Measurements from ENCODE around the gene MMP11.
"Not testable (repeated sequence)": the region's sequence is repeated elsewhere in the genome, so short reads cannot be mapped to it uniquely, and the experiment has no call there.

Gene MMP11, protein sequence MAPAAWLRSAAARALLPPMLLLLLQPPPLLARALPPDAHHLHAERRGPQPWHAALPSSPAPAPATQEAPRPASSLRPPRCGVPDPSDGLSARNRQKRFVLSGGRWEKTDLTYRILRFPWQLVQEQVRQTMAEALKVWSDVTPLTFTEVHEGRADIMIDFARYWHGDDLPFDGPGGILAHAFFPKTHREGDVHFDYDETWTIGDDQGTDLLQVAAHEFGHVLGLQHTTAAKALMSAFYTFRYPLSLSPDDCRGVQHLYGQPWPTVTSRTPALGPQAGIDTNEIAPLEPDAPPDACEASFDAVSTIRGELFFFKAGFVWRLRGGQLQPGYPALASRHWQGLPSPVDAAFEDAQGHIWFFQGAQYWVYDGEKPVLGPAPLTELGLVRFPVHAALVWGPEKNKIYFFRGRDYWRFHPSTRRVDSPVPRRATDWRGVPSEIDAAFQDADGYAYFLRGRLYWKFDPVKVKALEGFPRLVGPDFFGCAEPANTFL

DNA sequence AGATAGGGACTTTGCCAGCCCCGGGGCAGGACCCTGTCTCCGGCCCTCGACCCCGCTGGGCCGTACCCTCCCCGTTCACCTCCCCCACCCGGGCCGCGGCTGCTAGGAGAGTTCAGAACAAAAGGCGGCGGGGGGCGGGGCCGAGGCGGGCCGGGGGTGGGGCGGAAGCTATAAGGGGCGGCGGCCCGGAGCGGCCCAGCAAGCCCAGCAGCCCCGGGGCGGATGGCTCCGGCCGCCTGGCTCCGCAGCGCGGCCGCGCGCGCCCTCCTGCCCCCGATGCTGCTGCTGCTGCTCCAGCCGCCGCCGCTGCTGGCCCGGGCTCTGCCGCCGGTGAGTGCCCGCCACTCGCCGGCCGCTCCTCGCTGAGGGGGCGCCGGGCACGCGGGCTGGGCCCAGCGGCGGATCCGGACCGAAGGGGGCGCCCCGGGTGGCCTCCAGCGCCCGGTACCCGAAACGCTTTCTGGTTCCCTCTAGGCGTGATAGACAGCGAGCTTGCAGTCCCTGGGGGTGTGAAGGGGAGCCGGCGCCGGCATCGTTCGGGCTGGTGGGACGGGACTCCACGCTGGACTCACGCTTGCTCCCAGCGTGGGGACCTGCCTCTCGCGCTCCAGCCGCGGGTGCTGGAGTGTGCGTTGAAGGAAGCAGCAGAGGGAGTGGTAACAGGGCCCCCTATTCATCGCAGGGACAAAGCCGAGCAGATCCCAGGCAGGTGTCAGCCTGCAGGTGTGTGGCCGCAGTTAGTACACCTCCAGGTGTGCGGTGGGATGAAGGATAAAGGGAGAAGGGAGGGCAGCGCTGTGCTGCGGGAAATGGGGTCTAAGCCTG, at the start of gene MMP11:
MMP11 (plus strand) TSS at position 201 of the 825 bp plus-strand sequence; CDS start at position 223, 22 bp downstream.
- DNase-seq = peak; percentile 27

GRCh38 chr22:23728108-23728507, 44.5 kb upstream of the MMP11 start:
- DNase-seq = not testable (repeated sequence)

- DNase-seq = no peak
Observed at GRCh38 chr22:23737696-23738095, 35.0 kb upstream of the MMP11 start.

DNA sequence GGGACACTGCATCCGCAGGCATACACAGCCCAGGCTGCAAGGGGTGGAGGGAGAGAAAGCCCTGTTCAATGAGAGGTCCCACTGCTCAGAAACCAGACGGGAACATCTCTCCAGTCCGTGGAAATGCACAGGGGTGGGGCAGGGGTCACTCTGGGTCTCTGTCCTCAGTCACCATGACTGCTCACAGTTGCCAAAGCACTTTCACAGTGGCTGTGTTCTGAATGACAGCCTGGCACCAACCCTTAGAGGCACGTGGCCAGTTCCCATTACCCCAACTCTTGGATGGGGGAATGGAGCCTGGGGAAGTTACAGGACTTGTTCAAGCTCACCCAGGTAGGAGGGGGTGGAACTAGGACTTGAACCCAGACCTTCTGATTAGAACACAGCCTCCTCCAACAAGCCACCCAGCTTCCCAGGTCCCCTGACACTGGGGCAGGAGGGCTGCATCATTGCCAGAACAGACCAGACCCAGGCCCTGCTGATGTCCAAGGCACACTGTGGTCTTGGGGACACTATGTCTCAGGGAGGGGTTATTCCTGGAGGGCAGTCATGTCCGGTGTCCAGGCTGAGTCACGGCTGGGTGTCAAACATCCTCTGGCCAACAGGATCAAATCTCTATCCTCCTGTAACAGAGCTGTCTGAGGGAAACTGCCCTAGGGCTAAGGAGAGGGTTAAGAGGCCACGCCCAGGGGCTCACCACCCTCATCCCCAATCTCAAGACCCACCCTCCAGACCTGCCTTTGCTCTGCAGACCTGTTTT, 30.0 kb upstream of the MMP11 start:
- no peak for DNase-seq

GRCh38 chr22:23743303-23743705, 29.3 kb upstream of the MMP11 start:
- peak; percentile 83 for DNase-seq

- no peak for DNase-seq
Observed at GRCh38 chr22:23744001-23744400, 28.6 kb upstream of the MMP11 start.

GRCh38 chr22:23744485-23744884, 28.2 kb upstream of the MMP11 start:
- DNase-seq = no peak

GRCh38 chr22:23745791-23746190, 26.9 kb upstream of the MMP11 start:
- no peak for DNase-seq

DNA sequence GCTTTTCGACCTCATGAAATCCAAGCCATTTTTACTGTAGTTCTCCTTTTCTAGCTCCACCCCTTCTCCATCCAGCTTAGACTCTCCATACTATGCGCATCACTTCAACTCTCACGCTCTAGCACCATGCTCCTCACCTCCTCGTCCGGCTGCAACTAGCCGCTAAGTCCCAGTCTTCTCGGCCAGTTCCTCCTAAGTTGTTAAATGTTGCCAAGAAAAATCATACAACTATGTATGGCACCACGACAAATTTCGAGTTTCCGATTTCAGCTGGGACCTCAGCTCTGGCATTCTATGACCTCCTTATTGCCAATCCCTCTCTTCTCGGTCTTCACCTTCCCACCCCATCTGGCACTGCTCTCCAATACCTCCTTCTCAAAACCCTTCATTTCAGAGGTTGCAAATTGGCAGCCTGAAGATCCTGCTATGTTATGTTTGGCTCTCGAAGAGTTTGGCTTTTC, 22.8 kb upstream of the MMP11 start:
- no peak for DNase-seq

DNA sequence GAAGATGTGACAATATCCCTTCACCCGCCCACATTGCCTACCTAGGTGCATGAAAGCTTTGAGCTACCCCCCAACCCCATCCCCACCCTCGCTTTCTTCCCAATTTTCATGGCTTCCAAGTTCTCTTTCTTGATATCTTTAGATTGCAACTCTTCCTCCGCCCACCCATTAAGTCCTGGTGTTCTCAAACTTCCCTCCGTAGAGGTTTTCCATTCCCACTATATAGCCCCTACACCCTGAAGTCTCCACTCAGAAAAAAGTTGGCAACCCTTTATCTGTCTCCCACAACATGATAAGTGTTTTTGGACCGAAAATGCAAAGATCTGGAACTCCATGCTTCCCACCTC, 22.3 kb upstream of the MMP11 start:
- DNase-seq = no peak

- peak; percentile 74 for DNase-seq
Observed at GRCh38 chr22:23750714-23751440, 21.8 kb upstream of the MMP11 start, which contains the start of gene ZNF70. Gene ZNF70 (minus strand): TSS chr22:23751112. CDS start chr22:23745140, 5,972 bp downstream.

- no peak for DNase-seq
Observed at GRCh38 chr22:23751441-23751996, 21.1 kb upstream of the MMP11 start.

- no peak for DNase-seq
Observed at GRCh38 chr22:23752090-23752691, 20.5 kb upstream of the MMP11 start.

DNA sequence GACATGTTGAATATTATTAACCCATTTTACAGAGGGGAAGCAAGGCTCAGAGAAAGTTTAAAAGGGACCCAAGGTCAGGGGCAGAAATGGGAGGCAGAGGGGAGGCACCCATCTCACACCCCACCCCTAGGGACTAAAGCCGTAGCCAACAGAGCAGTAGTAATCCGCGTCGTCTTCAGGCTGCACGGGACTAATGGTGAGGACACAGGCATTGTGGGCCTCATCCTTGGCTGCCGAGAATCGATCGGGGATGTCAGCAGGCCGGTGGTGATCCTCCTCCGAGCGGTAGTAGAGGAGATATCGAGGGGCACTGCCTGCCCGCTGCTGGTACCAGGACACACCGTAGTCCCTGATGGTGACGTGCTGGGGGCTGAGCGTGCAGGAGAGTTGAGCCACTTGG, 19.9 kb upstream of the MMP11 start:
- DNase-seq = no peak

DNA sequence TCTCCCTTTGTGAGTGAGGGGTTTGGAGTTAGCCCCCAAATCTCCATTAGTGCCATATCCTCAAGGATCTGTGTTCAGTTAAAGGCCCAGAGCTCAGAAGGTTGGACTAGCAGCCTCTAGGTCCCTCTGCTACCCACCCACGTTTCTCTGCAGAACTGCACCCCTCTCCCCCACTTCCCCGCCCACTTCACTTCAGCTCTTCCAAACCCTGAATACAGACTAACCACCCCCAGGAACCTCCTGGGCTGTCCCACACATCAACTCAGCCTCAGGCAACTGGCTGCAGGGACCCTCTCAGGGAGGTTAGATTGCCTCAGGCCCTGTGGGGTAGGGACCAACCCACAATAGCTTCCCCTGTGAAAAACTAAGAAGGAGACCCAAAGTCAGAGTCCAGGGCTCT, 19.3 kb upstream of the MMP11 start:
- no peak for DNase-seq

DNA sequence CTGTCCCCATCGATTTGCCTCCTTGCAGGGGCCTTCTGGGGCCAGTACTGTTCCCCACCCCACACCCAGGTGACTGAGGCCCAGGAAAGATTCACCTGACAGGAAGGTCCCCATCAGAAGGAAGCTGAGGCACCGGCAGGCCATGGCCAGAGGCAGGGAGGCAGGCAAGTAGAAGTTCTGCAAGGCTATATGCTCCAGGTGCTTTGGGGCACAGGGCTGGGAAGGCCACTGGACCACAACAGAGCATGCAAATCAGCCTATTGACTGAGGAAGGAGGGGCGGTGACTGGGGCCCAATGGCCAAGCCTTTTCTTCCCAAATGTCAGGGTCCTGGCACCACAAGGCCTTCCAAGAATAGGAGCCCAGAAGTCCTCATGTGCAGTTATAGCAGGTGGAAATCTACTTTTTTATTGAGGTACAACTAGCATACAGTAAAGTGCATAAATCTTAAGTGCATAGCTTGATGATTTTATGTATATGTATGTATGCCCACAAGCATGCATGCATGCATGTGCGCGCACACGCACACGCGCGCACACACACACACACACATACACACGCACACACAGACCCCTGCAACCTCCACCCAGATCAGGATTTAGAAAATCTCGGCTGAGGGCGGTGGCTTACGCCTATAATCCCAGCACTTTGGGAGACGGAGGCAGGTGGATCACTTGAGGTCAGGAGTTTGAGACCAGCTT, 18.3 kb upstream of the MMP11 start, which contains the start of gene VPREB3:
VPREB3 (minus strand) TSS at position 206 of the 700 bp plus-strand sequence; CDS start at position 144, 62 bp downstream.
- DNase-seq = no peak

DNA sequence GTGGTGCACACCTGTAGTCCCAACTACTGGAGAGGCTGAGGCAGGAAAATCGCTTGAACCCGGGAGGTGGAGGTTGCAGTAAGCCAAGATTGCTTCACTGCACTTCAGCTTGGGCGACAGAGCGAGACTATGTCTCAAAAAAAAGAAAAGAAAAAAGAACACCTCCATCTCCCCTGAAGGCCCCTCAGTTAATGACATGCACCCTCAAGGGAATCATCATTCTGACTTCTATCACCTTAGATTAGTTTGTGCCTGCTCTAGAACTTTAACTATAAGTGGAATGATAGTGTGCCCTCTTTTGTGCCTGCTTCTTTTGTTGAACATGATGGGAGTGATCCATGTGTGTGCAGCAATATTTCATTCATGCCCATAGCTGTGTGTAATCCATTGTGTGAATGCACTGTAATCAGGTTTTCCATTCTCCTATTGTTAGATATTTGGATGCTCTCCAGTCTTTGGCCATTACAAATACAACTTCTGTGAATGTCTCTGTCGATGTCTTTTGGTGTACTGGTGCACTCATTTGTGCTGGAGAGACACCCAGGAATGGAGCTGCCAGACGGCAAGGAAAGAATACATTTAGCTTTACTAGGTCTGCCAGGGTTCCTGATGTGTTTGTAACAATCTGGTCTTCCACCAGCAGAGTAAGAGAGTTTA, 17.5 kb upstream of the MMP11 start:
- peak; percentile 58 for DNase-seq

GRCh38 chr22:23755711-23756110, 16.9 kb upstream of the MMP11 start:
- DNase-seq = no peak

GRCh38 chr22:23756891-23757290, 15.8 kb upstream of the MMP11 start:
- no peak for DNase-seq

DNA sequence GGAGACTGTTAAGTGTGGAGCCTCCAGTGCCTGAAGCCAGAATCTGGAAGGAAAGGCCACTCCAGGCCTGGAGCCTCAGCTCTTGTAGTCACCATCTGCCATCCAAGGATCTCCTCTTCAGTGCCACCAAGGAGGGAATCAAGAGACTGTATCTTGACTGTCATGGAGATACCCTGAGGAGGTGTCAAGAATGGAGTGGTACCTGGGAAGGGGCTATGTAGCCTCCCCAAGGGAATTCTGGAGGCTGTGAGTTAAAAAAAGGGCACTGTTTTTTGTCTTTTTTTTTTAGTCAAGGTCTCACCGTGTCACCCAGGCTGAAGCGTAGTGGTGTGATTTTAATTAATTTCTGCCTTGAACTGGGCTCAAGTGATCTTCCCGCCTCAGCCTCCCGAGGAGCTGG, 13.1 kb upstream of the MMP11 start:
- DNase-seq = no peak

Data from NCI-H1092 treated with DMSO at 0.1 percent for 48 hours (cell line).